GM18858 (cell line): ENCODE data around the gene FIS1.
"Not testable (repeated sequence)": the region's sequence is repeated elsewhere in the genome, so short reads cannot be mapped to it uniquely, and the experiment has no call there.

Experiments used
- ATAC-seq: cut with Tn5 transposase; IDR thresholded peaks from one replicate; pipeline ENCODE4 v1.9.1; 2021; ENCODE audit not compliant: unreplicated experiment

The FIS1 gene

GRCh38 chr7:101244375-101245146, at the start of gene FIS1:
FIS1 (minus strand) TSS chr7:101245081; CDS start chr7:101245004, 77 bp downstream.
- peak; percentile 76 for ATAC-seq

- no peak for ATAC-seq
These were observed 49.4 kb upstream of the FIS1 start for GRCh38 chr7:101294039-101294831.

- ATAC-seq = not testable (repeated sequence)
These were observed 48.5 kb upstream of the FIS1 start for GRCh38 chr7:101293069-101294021.

DNA sequence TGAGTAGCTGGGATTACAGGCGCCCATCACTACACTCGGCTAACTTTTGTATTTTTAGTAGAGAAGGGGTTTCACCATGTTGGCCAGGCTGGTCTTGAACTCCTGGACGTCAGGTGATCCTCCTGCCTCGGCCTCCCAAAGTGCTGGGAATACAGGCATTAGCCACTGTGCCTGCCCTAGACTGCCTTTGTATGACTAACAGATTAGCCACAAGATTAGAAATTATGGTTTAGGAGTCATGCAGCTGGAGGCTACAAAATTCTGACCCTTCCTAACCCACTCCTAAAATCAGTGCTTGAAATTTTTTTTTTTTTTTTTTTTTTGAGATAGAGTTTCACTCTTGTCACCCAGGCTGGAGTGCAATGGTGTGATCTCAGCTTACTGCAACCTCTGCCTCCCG, 47.7 kb upstream of the FIS1 start:
- ATAC-seq = not testable (repeated sequence)

DNA sequence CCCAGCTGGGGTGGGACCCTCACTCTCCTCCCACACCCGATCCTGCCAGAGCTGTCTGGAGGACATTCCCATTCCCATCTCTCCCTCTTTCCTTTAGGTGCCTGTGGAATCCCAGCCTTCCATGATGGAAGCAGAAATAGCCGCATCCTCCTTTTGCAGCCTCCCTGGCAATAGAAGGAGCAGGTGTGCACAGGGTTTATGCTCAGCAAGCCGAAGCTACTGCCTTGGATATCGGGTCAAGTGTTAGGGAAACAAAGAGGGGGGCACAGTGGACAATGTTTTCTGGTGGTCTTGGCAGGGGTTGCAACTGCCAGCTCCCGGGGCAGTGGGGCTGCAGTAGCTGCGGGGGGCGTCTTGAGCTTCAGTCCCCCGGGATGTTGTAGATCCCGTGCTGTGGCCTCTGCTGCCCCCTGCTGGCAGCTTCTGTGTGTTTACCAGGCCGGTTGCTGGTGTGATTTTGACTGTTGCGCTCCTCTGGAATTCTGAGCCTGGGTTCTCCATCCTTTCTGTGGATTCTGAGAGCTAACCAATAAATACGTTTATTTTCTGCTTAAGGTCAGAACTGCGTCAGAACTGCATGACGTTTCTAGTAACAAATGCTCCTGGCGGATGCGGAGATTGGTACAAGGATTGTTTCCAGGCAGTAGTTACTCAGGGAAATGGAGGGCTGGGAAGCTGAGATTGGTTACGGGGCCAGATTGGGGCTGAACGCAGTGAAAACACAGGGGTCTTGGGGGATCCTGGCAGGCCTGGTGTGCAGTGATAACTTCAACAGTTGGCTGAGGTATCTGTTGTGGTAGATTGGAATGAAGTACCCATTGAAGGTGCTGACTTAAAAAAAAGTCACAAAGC, 45.5 kb upstream of the FIS1 start:
- not testable (repeated sequence) for ATAC-seq

GRCh38 chr7:101289687-101290086, 44.8 kb upstream of the FIS1 start:
- ATAC-seq = peak; percentile 78

DNA sequence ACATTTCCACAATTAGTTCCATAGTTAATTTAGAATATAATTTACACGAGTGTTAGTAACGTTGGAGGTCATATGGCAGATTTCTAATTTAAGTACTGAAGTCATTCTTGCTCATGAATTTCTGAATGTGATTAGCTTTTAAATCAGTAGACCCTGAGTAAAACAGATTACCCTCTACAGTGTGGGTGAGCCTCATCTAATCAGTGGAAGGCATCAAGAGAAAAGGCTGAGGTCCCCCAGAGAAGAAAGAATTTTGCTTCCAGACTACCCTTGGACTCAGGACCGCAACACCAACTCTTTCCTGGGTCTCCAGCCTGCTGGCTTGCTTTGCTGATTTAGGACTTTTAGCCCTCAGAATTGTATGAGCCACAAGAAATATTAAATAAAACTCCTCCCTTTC, 43.6 kb upstream of the FIS1 start:
- no peak for ATAC-seq

GRCh38 chr7:101287032-101287431, 42.2 kb upstream of the FIS1 start:
- ATAC-seq = no peak

DNA sequence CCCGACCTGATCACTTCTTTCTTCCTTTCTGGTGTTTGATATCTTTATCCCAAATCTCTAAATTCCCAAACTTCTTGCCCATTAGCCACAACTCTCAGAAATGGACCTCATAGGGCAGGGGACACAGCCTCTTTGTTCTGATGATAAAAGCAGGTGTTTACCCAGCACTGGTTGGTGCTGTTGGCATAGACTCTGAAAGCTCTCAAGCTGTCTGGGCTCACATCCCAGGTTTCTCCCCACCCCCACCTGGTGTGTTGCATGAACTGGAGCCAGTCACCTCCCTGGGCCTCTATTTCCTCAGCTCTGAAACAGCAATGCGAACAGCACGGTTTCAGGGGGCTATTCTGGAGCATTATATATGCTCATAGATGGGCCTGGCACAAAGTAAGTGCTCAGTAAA, 41.0 kb upstream of the FIS1 start:
- not testable (repeated sequence) for ATAC-seq

DNA sequence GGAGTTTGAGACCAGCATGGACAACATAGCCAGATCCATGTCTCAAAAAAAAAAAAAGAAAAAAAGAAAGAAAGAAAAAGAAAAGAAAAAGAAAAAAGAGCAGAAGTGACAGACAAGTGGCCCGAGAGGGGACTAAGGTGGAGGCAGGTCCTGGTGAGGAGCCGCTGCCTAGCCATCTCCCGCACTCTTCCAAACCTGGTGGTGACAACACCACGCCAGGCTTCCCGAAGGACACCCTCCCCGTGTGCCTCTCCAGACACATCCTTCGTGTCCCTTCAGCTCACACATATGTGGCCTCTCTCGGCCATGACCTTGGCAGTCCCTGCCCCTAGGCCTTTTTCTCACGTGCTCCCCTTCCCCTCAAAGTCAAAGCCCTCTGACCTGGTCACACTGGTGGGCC, 40.3 kb upstream of the FIS1 start:
- ATAC-seq = no peak

DNA sequence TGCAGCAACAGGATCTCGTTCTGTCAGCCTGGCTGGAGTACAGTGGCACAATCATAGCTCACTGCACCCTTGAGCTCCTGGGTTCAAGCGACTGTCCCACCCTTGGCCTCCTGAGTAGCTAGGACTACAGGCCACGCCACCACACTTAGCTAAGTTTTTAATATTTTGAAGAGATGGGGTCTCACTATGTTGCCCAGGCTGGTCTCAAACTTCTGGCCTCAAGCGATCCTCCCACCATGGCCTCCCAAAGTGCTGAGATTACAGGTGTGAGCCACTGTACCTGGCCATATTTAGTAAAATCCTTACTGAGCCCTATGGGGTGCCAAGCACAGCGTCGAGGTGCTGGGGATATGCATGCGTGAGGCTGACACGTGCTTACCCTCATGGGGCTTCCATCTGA, 36.0 kb upstream of the FIS1 start:
- ATAC-seq = not testable (repeated sequence)

- ATAC-seq = no peak
These were observed 33.8 kb upstream of the FIS1 start for GRCh38 chr7:101278461-101279292.

GRCh38 chr7:101277155-101277554, 32.3 kb upstream of the FIS1 start:
- no peak for ATAC-seq

DNA sequence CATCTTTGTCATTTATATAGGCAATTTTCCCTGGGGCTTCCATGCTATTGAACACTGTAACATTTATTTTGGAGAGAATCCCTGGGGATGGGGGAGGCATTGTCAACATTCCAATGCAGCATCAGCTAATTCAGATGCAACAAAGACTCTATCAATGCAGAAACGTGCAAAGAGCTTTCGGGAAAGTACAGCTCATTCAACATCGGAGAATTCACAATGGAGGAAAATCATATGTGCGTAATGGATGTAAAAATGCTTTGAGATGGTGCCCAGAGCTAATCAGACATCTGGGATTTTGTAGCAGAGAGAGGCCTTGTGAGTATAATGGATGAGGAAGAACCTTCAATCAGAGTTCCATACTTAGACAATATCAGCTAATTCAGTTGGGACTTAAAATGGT, 28.3 kb upstream of the FIS1 start:
- ATAC-seq = no peak

DNA sequence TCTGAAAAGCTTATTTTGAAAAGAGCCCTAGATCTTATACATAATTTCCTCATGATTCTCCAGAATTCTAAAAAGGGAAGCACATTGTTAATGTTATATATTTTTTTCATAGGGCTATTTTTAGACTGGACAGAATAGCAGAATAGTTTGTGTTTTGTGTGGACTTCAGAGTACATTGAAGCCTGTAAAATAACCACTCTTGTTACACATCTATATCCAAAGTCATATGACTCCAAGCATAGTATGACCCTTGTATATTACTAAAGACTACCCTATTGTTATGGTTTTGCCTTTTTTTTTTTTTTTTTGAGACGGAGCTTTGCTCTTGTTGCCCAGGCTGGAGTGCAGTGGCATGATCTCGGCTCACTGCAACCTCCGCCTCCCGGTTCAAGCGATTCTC, 26.1 kb upstream of the FIS1 start:
- no peak for ATAC-seq

GRCh38 chr7:101269664-101270063, 24.8 kb upstream of the FIS1 start:
- no peak for ATAC-seq

- no peak for ATAC-seq
These were observed 21.0 kb upstream of the FIS1 start for GRCh38 chr7:101265622-101266516.

- ATAC-seq = not testable (repeated sequence)
These were observed 19.3 kb upstream of the FIS1 start for GRCh38 chr7:101264102-101264706.
